ENCODE data around the gene BDH1. TPM values are rescaled to one million over a fixed set of nuclear protein-coding genes. Genes with fewer than 3 reads are reported as not detected.

Gene BDH1
- total and polyA plus RNA-seq, 2 of the 13 experiments (the other 11 are each of a cell fraction or from before 2014, with no cell fraction given) = 21.2 to 71.9 TPM

GRCh38 chr3:197520311-197521276 lies 35.2 kb downstream of the BDH1 start (continued):
- TF ChIP-seq EP300 (IDR thresholded peaks at IDR 0.05; ENCODE audit: low read depth in 2 of 2, low read length in 2 of 2) (peak in 1 of 2 experiments; percentile 23; a peak in 1 of 4 replicates), EP300 (CRISPR knock-in tag; IDR thresholded peaks at IDR 0.05; ENCODE audit: borderline replicate concordance) (peak; percentile 28; the same call in 1 of the 2 replicates), KDM5A (IDR thresholded peaks at IDR 0.05; ENCODE audit: borderline replicate concordance, low read length) (no peak), EEA1 (CRISPR knock-in tag; IDR thresholded peaks at IDR 0.05; ENCODE audit: borderline replicate concordance) (no peak), ATRX (CRISPR knock-in tag; IDR thresholded peaks at IDR 0.05; ENCODE audit: borderline replicate concordance) (no peak), ZFY (CRISPR knock-in tag; IDR thresholded peaks at IDR 0.05) (peak; percentile 72), GATA4 (IDR thresholded peaks at IDR 0.05; ENCODE audit: borderline replicate concordance, low read depth) (peak; percentile 32; the same call in 1 of the 2 replicates), SUZ12 (IDR thresholded peaks at IDR 0.05; ENCODE audit: low read depth, low read length) (no peak), ZSCAN20 (CRISPR knock-in tag; IDR thresholded peaks at IDR 0.05; ENCODE audit: borderline replicate concordance) (0 out of 2 replicates have a peak, but pooled peaks have one; percentile 28), FLYWCH1 (CRISPR knock-in tag; IDR thresholded peaks at IDR 0.05) (no peak), GATAD2A (CRISPR knock-in tag; IDR thresholded peaks at IDR 0.05) (peak; percentile 11; the same call in 1 of the 2 replicates), ZBTB33 (CRISPR knock-in tag; IDR thresholded peaks at IDR 0.05) (no peak), ASH2L (IDR thresholded peaks at IDR 0.05; ENCODE audit: insufficient read length, low read depth, low read length) (peak; percentile 84), SMYD3 (CRISPR knock-in tag; IDR thresholded peaks at IDR 0.05) (no peak), SRSF4 (IDR thresholded peaks at IDR 0.05; ENCODE audit: low read depth, low read length, poor library complexity, severe bottlenecking) (no peak), KMT2B (CRISPR knock-in tag; IDR thresholded peaks at IDR 0.05) (0 out of 2 replicates have a peak, but pooled peaks have one; percentile 19), ZFAT (CRISPR knock-in tag; conservative IDR thresholded peaks at IDR 0.05) (no peak), NFKB2 (CRISPR knock-in tag; IDR thresholded peaks at IDR 0.05; ENCODE audit: borderline replicate concordance) (peak; percentile 33; the same call in 1 of the 2 replicates), POGZ (CRISPR knock-in tag; IDR thresholded peaks at IDR 0.05) (no peak), RNF219 (CRISPR knock-in tag; IDR thresholded peaks at IDR 0.05) (no peak), CBX2 (IDR thresholded peaks at IDR 0.05; ENCODE audit: low read depth, low read length) (no peak), CBX2 (CRISPR knock-in tag; IDR thresholded peaks at IDR 0.05; ENCODE audit: low read depth) (no peak), HNRNPUL1 (IDR thresholded peaks at IDR 0.05; ENCODE audit: low read depth, low read length) (no peak)
- TF ChIP-seq, protein P1, sequence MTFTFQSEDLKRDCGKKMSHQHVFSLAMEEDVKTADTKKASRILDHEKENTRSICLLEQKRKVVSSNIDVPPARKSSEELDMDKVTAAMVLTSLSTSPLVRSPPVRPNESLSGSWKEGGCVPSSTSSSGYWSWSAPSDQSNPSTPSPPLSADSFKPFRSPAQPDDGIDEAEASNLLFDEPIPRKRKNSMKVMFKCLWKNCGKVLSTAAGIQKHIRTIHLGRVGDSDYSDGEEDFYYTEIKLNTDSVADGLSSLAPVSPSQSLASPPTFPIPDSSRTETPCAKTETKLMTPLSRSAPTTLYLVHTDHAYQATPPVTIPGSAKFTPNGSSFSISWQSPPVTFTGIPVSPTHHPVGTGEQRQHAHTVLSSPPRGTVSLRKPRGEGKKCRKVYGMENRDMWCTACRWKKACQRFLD (CRISPR knock-in tag; IDR thresholded peaks at IDR 0.05; ENCODE audit: borderline replicate concordance) = peak; percentile 70
